ENCODE results near the gene TMEM54. TPM values are rescaled to one million over a fixed set of nuclear protein-coding genes. Genes with fewer than 3 reads are reported as not detected.

TMEM54 gene
- total and polyA plus RNA-seq, 2 of the 13 experiments (the other 11 are each of a cell fraction or from before 2014, with no cell fraction given), result 2.5 to 2.9 TPM

GRCh38 chr1:32933742-32934322 lies 32.6 kb upstream of the TMEM54 start (continued):
- TF ChIP-seq POGZ (CRISPR knock-in tag; IDR thresholded peaks at IDR 0.05), result peak; percentile 59; the same call in 1 of the 2 replicates
- 0 out of 2 replicates have a peak, but pooled peaks have one; percentile 30 for TF ChIP-seq GFI1 (CRISPR knock-in tag; IDR thresholded peaks at IDR 0.05; ENCODE audit: borderline replicate concordance)
- peak; percentile 46; the same call in 1 of the 2 replicates for TF ChIP-seq GATAD1 (CRISPR knock-in tag; IDR thresholded peaks at IDR 0.05)
- TF ChIP-seq ZNF235 (CRISPR knock-in tag; IDR thresholded peaks at IDR 0.05; ENCODE audit: borderline replicate concordance), result no peak
- no peak for TF ChIP-seq BCLAF1 (IDR thresholded peaks at IDR 0.05)
- TF ChIP-seq THRA (CRISPR knock-in tag; IDR thresholded peaks at IDR 0.05; ENCODE audit: borderline replicate concordance), result peak; percentile 38; the same call in 1 of the 2 replicates
- peak; percentile 68; the same call in 1 of the 2 replicates for TF ChIP-seq TFDP2 (CRISPR knock-in tag; IDR thresholded peaks at IDR 0.05)
- no peak for TF ChIP-seq SIN3B (IDR thresholded peaks at IDR 0.05; ENCODE audit: low read length)
- peak; percentile 78; the same call in 1 of the 2 replicates for TF ChIP-seq HMG20A (CRISPR knock-in tag; IDR thresholded peaks at IDR 0.05; ENCODE audit: borderline replicate concordance)
- no peak for TF ChIP-seq JUNB (CRISPR knock-in tag; IDR thresholded peaks at IDR 0.05; ENCODE audit: borderline replicate concordance)
- TF ChIP-seq POLR2A (IDR thresholded peaks at IDR 0.05; ENCODE audit: insufficient read depth in 1 of 2, low read depth in 2 of 2, low read length in 2 of 2), result no peak
- no peak for TF ChIP-seq GABPA (IDR thresholded peaks at IDR 0.05; ENCODE audit: low read depth, low read length)
- TF ChIP-seq GABPA (CRISPR knock-in tag; IDR thresholded peaks at IDR 0.05; ENCODE audit: low read depth), result peak; percentile 79
- TF ChIP-seq ZNF331 (CRISPR knock-in tag; IDR thresholded peaks at IDR 0.05), result peak; percentile 68; the same call in 1 of the 2 replicates
- no peak for TF ChIP-seq PHB2 (IDR thresholded peaks at IDR 0.05; ENCODE audit: partially characterized antibody)
- no peak for TF ChIP-seq ZNF484 (CRISPR knock-in tag; IDR thresholded peaks at IDR 0.05; ENCODE audit: borderline replicate concordance, low read depth)
- TF ChIP-seq ASH2L (IDR thresholded peaks at IDR 0.05; ENCODE audit: insufficient read length, low read depth, low read length), result peak; percentile 87
- 0 out of 2 replicates have a peak, but pooled peaks have one; percentile 22 for TF ChIP-seq ZNF629 (CRISPR knock-in tag; conservative IDR thresholded peaks at IDR 0.05)
- TF ChIP-seq ZNF329 (CRISPR knock-in tag; IDR thresholded peaks at IDR 0.05; ENCODE audit: low read depth), result no peak
- no peak for TF ChIP-seq PBX3 (CRISPR knock-in tag; IDR thresholded peaks at IDR 0.05; ENCODE audit: borderline replicate concordance)
- no peak for TF ChIP-seq CC2D1A (CRISPR knock-in tag; IDR thresholded peaks at IDR 0.05)
- TF ChIP-seq HOXA7 (CRISPR knock-in tag; IDR thresholded peaks at IDR 0.05), result no peak
- TF ChIP-seq NFE2 (CRISPR knock-in tag; IDR thresholded peaks at IDR 0.05), result no peak
- no peak for TF ChIP-seq MAFK (conservative IDR thresholded peaks at IDR 0.05 in 1 of 2, IDR thresholded peaks at IDR 0.05 in 1 of 2; ENCODE audit: low read length in 2 of 2)
- no peak; the same call in 1 of the 2 replicates for TF ChIP-seq ZBTB7B (CRISPR knock-in tag; IDR thresholded peaks at IDR 0.05)
